Activated CD8-positive, alpha-beta T cell treated with anti-CD3 and anti-CD28 coated beads for 36 hours (primary cell): ENCODE results near the gene SMIM27. TPM values are rescaled to one million over a fixed set of nuclear protein-coding genes. Genes with fewer than 3 reads are reported as not detected.

Experiments used
- ATAC-seq: fragments of 200-7000 bp; cut with Tn5 transposase; one replicate; pipeline ENCODE4 v1.10.0; 2021; ENCODE audit warnings: mild to moderate bottlenecking, moderate library complexity
- CTCF ChIA-PET: fragments of 350-600 bp; sonication (Branson Sonifier 250); formaldehyde crosslinking; loops from one replicate; lab custom pipeline; 2021; ENCODE audit warnings: antibody characterized with exemption; lab: Charles Lee
- POLR2A ChIA-PET: fragments of 350-600 bp; sonication (Branson Sonifier 250); formaldehyde crosslinking; loops from one replicate; lab custom pipeline; 2021; ENCODE audit warnings: antibody characterized with exemption; lab: Charles Lee
- DNase-seq: peaks from one replicate; pipeline ENCODE4 v3.0.0-alpha.2; 2020
- H3K27ac Mint-ChIP-seq: one replicate; pipeline ENCODE4 v1.8.0; 2021; ENCODE audit warnings: mild to moderate bottlenecking, mixed read lengths
- H3K27me3 Mint-ChIP-seq: one replicate; pipeline ENCODE4 v1.8.0; 2021; ENCODE audit warnings: mixed read lengths
- H3K36me3 Mint-ChIP-seq: one replicate; pipeline ENCODE4 v1.8.0; 2021; ENCODE audit warnings: low read depth, mixed read lengths
- H3K4me1 Mint-ChIP-seq: one replicate; pipeline ENCODE4 v1.8.0; 2021; ENCODE audit warnings: low read depth, mixed read lengths
- H3K4me3 Mint-ChIP-seq: one replicate; pipeline ENCODE4 v1.8.0; 2021; ENCODE audit warnings: mild to moderate bottlenecking, moderate library complexity, mixed read lengths
- H3K9me3 Mint-ChIP-seq: one replicate; pipeline ENCODE4 v1.8.0; 2021; ENCODE audit warnings: mixed read lengths
- intact Hi-C: fragments of 100-400 bp; cut with micrococcal nuclease; formaldehyde crosslinking; loops from one replicate; pipeline ENCODE4 v1.10.0; 2022
- total RNA-seq, 2 experiments: library from RNA; stranded (reverse); gene quantifications; one replicate each; pipeline ENCODE4 v1.2.3, GENCODE V29; 2021
- TF ChIP-seq, protein P1 (sequence below): fragments of 200-600 bp; IDR thresholded peaks from one replicate; pipeline ENCODE4 v1.8.0; 2022; ENCODE audit warnings: antibody characterized with exemption, mild to moderate bottlenecking

The SMIM27 gene
- total RNA-seq, 2 experiments from 2014 or later = 28.0 to 30.9 TPM

DNA sequence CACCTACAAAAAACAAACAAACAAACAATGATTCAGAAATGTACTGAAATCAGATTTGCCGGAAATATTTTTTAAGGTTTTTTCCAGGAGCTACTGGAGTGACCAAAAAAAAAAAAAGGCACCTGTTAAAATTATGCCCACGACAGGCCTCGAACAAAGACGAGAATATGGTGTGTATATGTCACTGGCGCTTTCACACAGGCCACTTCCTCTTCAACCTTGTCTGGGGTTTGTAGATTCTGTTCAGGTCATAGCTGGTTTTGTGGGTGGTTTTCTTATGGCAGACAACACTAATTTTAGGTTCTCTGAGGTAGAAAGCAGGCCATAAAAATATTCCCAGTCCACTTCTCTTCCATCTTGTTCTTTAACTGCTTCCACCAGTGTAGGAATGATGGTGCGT lies 13.8 kb downstream of the SMIM27 start:
- POLR2A ChIA-PET = interaction anchor here (0.7 to 1.7 kb wide), 3 partner anchors 8 to 571 kb away, joined by 3 read pairs; partner anchors contain the start of gene TOPORS
- H3K27me3 Mint-ChIP-seq = no peaks in the 10 kb centered on the region
- peak; percentile 34 for ATAC-seq

DNA sequence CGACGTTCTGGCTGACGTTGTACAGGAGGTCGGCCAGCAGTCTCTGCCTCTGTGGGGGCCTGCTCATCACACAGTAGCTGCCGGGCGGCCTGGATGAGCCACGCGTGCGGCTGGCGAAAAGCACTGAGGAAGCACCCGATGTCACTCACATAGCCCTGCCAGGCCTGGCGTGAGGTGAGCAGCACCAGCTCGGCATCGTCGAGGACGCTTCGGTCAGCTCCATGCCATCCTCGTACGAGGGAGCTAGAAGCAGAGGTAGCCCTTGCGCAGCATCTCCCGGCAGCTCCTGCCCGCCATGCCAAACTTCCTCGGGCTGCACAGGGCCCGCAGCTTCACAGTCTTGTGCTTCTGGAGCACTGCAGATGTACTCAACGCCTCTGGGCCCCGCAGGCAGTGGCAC lies 14.6 kb downstream of the SMIM27 start:
- TF ChIP-seq, protein P1, sequence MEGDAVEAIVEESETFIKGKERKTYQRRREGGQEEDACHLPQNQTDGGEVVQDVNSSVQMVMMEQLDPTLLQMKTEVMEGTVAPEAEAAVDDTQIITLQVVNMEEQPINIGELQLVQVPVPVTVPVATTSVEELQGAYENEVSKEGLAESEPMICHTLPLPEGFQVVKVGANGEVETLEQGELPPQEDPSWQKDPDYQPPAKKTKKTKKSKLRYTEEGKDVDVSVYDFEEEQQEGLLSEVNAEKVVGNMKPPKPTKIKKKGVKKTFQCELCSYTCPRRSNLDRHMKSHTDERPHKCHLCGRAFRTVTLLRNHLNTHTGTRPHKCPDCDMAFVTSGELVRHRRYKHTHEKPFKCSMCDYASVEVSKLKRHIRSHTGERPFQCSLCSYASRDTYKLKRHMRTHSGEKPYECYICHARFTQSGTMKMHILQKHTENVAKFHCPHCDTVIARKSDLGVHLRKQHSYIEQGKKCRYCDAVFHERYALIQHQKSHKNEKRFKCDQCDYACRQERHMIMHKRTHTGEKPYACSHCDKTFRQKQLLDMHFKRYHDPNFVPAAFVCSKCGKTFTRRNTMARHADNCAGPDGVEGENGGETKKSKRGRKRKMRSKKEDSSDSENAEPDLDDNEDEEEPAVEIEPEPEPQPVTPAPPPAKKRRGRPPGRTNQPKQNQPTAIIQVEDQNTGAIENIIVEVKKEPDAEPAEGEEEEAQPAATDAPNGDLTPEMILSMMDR = no peak
- ATAC-seq (no peak), DNase-seq (no peak)
- peaks cover 28% of the 10 kb centered on the region for H3K4me1 Mint-ChIP-seq
- intact Hi-C loops = no loop called here
- H3K9me3 Mint-ChIP-seq = no peaks in the 10 kb centered on the region
- no peak overlapping the region for H3K4me3 Mint-ChIP-seq
- ChIA-PET POLR2A (interaction anchor here (1.6 to 1.7 kb wide), 2 partner anchors 9 to 14 kb away, joined by 3 read pairs; partner anchors contain the start of gene TOPORS), CTCF (interaction anchor here (1.0 to 5.0 kb wide), 4 partner anchors 8 to 188 kb away, joined by 3 to 33 read pairs (median 3); partner anchors contain the start of gene RIGI)
- H3K36me3 Mint-ChIP-seq = peaks cover 24% of the 10 kb centered on the region
- H3K27me3 Mint-ChIP-seq = no peaks in the 10 kb centered on the region
- H3K27ac Mint-ChIP-seq = no peak overlapping the region

More for the DNA sequence above, 13.8 kb downstream of the SMIM27 start:
- intact Hi-C loops = no loop called here
- no peak overlapping the region for H3K4me3 Mint-ChIP-seq
- TF ChIP-seq, protein P1 = no peak
- H3K27ac Mint-ChIP-seq = no peak overlapping the region
- H3K36me3 Mint-ChIP-seq = peaks cover 27% of the 10 kb centered on the region
- no peak for DNase-seq
- H3K4me1 Mint-ChIP-seq = peaks cover 28% of the 10 kb centered on the region
- CTCF ChIA-PET = interaction anchor here (0.9 to 5.0 kb wide), 6 partner anchors 8 to 187 kb away, joined by 3 to 33 read pairs (median 3); partner anchors contain the start of gene RIGI
- no peaks in the 10 kb centered on the region for H3K9me3 Mint-ChIP-seq

DNA sequence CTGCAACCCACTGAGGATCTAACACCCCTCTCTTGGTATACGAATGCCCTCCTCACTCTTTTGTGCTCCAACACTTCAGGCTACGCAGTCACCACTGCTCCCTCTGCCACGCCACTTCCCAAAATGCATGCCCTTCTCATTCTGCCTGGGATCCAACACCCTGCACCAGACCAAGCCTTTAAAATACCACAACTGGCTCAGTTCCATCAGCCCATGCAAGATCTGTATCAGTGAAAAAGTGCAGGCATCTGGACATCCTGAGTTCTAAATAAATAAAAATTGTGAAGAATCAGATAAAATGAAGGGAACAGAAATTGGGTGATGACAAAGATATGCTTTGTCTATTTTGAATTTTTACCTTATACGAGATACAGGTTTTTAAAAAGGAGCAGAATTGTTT lies 18.1 kb downstream of the SMIM27 start:
- Mint-ChIP-seq H3K4me3 (no peak overlapping the region), H3K27ac (peak overlapping the region; percentile 50), H3K27me3 (no peaks in the 10 kb centered on the region), H3K4me1 (peaks cover 35% of the 10 kb centered on the region), H3K36me3 (peaks cover 23% of the 10 kb centered on the region), H3K9me3 (no peaks in the 10 kb centered on the region)
- ATAC-seq (no peak), DNase-seq (no peak)
- intact Hi-C loops = loop anchor here (10.0 kb wide), 1 partner anchor 45 kb away; the partner anchor contains the start of gene RIGI
- ChIA-PET POLR2A (no interaction called here), CTCF (no interaction called here)
- TF ChIP-seq, protein P1 = no peak

DNA sequence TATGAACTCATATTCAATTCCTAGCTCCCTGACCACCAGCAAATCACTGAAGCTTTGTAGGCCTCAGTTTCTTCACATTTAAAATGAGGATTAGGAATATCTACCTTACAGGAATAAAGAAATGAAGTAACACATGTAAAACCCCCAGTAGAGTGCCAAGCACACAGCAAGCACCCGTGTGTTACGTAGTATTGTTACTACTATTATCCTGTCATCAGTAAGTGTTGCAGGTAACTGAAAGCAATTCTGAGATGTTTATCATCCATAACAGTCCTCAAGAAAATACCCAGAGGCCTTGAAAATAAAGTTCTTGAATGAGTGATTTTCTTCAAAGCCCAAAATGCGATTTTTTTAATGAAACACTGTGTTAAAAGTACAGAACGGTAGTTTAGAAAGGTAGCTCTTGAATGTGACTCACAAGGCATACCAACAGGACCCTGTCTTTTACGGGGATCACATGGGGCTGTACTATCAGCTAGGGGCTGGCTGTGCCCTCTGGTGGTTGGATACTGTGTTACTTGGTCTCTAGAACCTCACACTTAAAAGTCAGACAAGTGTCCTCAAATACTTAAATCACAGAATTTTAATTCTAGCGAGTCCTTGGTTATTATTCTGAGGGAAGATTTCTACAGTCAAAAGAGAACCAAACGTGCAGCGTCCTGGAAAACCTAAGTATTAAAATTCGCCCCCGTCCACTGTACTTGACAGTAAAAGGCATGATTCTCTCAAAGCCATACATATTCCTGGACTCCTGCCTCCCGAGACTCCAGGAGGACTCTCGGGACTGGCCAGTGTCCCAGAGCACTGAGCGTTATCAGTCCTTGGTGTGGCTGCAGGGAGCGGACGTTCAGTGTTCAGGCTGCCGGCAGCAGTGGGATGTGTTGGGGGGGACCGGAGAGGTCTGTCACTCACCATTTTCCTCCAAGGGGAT lies 20.1 kb downstream of the SMIM27 start:
- intact Hi-C loops = loop anchor here (10.0 kb wide), 1 partner anchor 47 kb away; the partner anchor contains the start of gene RIGI
- H3K27me3 Mint-ChIP-seq = no peaks in the 10 kb centered on the region
- ATAC-seq = peak; percentile 90
- H3K36me3 Mint-ChIP-seq = peaks cover 14% of the 10 kb centered on the region
- peak overlapping the region; percentile 94 for H3K27ac Mint-ChIP-seq
- peak; percentile 89 for DNase-seq
- POLR2A ChIA-PET = interaction anchor here (0.9 to 2.4 kb wide), 3 partner anchors 8 to 21 kb away, joined by 3 to 13 read pairs (median 3); partner anchors contain the start of genes SMIM27 and TOPORS
- peaks cover 29% of the 10 kb centered on the region for H3K4me1 Mint-ChIP-seq
- TF ChIP-seq, protein P1 = peak; percentile 83
- peak overlapping the region; percentile 96 for H3K4me3 Mint-ChIP-seq
- no peaks in the 10 kb centered on the region for H3K9me3 Mint-ChIP-seq
- CTCF ChIA-PET = interaction anchor here (0.6 to 5.9 kb wide), 25 partner anchors 9 to 427 kb away, joined by 3 to 123 read pairs (median 5); partner anchors contain the start of genes ACO1, RIGI, SMIM27 and TOPORS
